ENCODE measurements around the gene UBQLN1. TPM values are rescaled to one million over a fixed set of nuclear protein-coding genes. Genes with fewer than 3 reads are reported as not detected.
A peak's percentile ranks its signal among the peaks of the same experiment; 100 is the strongest.
"Not testable (repeated sequence)": the region's sequence is repeated elsewhere in the genome, so short reads cannot be mapped to it uniquely, and the experiment has no call there.

The UBQLN1 gene
- total and polyA plus RNA-seq, 3 donors from 2014 or later: 86.5 to 147 (median 146) TPM

DNA sequence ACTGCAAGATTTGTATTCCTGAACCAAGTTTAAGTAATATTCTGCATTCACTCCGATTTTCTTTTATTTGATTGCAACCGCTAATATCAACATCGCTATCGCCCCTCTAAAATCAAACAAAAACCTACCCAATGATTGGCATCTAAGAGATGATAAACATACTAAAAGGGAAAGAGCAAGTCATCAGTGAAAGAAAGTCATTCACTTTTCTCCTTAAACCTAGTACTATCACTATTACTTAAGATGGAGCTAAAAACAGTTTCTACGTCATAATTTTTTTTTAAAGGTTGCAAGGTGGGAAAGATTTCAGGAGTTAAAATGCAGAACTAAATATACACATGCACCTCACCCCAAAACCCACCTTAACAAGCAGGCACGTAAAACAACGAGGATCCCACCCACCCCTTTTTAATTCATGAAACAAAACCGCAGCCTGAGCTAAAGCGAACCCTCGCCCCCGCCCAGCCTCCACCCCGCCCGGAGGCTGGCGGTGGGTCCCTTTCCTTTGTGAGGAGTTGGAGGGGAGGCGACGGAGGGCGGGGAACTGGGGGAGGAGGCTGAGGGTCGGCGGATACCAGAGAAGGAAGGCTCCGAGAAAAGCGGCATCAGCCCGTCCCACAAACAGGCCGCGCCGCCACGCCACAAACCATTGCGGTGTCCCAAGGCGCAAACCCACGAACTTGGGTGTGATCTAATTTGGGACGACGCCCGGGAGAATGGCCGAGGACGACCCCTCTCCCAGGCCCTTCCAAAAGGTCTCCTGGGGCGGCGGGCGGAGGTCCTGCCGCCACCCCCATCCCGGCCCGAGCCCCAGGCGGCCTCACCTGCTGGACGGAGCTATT lies 861 bp downstream of the UBQLN1 start:
- H3K4me3 ChIP-seq: peak overlapping the region; percentile 97 to 98
- H3K36me3 ChIP-seq (ENCODE audit: low read depth, missing control alignments): no peaks in the 10 kb centered on the region
- peak overlapping the region; percentile 99 for H3K27ac ChIP-seq
- peaks cover 18% of the 10 kb centered on the region for H3K4me1 ChIP-seq
- DNase-seq: peak; percentile 49
- 0 to 1% methylated on average over 16 to 42 of the region's 42 CpGs for WGBS, 2 donors
- intact Hi-C loops (cut with DNase I; ENCODE audit: low total_unique reads): no loop called here
- no peaks in the 10 kb centered on the region for H3K27me3 ChIP-seq
- TF ChIP-seq, protein P1, sequence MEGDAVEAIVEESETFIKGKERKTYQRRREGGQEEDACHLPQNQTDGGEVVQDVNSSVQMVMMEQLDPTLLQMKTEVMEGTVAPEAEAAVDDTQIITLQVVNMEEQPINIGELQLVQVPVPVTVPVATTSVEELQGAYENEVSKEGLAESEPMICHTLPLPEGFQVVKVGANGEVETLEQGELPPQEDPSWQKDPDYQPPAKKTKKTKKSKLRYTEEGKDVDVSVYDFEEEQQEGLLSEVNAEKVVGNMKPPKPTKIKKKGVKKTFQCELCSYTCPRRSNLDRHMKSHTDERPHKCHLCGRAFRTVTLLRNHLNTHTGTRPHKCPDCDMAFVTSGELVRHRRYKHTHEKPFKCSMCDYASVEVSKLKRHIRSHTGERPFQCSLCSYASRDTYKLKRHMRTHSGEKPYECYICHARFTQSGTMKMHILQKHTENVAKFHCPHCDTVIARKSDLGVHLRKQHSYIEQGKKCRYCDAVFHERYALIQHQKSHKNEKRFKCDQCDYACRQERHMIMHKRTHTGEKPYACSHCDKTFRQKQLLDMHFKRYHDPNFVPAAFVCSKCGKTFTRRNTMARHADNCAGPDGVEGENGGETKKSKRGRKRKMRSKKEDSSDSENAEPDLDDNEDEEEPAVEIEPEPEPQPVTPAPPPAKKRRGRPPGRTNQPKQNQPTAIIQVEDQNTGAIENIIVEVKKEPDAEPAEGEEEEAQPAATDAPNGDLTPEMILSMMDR (IDR thresholded peaks at IDR 0.05): no peak
- no peak for TF ChIP-seq POLR2A (IDR thresholded peaks at IDR 0.05)
- H3K9me3 ChIP-seq: no peaks in the 10 kb centered on the region

DNA sequence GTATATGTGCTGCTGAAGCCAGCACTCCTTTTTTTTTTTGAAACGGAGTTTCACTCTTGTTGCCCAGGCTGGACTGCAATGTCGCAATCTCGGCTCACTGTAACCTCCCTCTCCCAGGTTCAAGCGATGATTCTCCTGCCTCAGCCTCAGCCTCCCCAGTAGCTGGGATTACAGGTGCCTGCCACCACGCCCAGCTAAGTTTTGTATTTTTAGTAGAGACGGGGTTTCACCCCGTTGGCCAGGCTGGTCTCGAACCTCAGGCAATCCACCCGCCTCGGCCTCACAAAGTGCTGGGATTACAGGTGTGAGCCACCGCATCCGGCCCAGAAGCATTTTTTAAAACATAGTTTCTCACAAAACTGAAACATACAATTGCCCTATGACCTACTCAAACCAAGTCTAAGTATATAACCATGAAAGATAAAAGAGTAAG lies 2.5 kb downstream of the UBQLN1 start:
- DNase-seq; intact Hi-C loops (cut with DNase I; ENCODE audit: low total_unique reads); H3K36me3 ChIP-seq (ENCODE audit: low read depth, missing control alignments); H3K9me3 ChIP-seq; H3K27ac ChIP-seq; H3K4me3 ChIP-seq; H3K27me3 ChIP-seq: not testable (repeated sequence)
- H3K4me1 ChIP-seq: peaks cover 18% of the 10 kb centered on the region
- WGBS, 2 donors: 56 to 68% methylated on average over 12 of the region's 12 CpGs

GRCh38 chr9:83701769-83702168 lies 6.0 kb downstream of the UBQLN1 start:
- H3K4me1 ChIP-seq: peaks cover 11% of the 10 kb centered on the region
- H3K36me3 ChIP-seq (ENCODE audit: low read depth, missing control alignments): no peaks in the 10 kb centered on the region
- intact Hi-C loops (cut with DNase I; ENCODE audit: low total_unique reads): no loop called here
- DNase-seq: no peak
- TF ChIP-seq, protein P1 (IDR thresholded peaks at IDR 0.05): no peak
- no peak for TF ChIP-seq POLR2A (IDR thresholded peaks at IDR 0.05)
- WGBS, 2 donors: 40 to 41% methylated on average over 6 of the region's 6 CpGs
- no peak overlapping the region for H3K4me3 ChIP-seq
- H3K27me3 ChIP-seq: no peaks in the 10 kb centered on the region
- no peak overlapping the region for H3K27ac ChIP-seq
- H3K9me3 ChIP-seq: no peaks in the 10 kb centered on the region

GRCh38 chr9:83701286-83701685 lies 6.5 kb downstream of the UBQLN1 start:
- H3K27me3 ChIP-seq: no peaks in the 10 kb centered on the region
- no peak overlapping the region for H3K4me3 ChIP-seq
- peaks cover 11% of the 10 kb centered on the region for H3K4me1 ChIP-seq
- intact Hi-C loops (cut with DNase I; ENCODE audit: low total_unique reads): no loop called here
- TF ChIP-seq, protein P1 (IDR thresholded peaks at IDR 0.05): no peak
- no peak for TF ChIP-seq POLR2A (IDR thresholded peaks at IDR 0.05)
- no peaks in the 10 kb centered on the region for H3K36me3 ChIP-seq (ENCODE audit: low read depth, missing control alignments)
- H3K27ac ChIP-seq: no peak overlapping the region
- no peak for DNase-seq
- 94 to 98% methylated on average over 1 of the region's 1 CpG for WGBS, 2 donors
- H3K9me3 ChIP-seq: no peaks in the 10 kb centered on the region

DNA sequence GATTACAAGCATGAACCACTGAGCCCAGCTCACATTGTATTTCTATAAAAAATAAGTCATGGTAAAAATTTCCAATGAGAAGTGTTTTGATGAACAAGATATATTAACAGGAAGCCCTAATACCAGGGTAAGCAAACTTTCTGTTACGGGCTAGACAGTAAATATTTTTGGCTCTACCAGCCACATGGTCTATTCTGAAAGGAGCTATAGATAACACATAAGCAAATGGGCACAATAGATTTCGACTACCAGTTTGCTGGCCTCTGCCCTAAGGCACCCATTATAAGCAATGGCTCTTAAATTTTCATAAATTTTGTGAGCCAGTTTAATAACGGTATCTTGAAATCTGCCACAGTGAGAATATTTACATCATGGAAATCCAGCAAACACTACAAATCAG lies 8.1 kb downstream of the UBQLN1 start:
- Histone ChIP-seq H3K36me3 (ENCODE audit: low read depth, missing control alignments) (no peaks in the 10 kb centered on the region), H3K4me1 (peaks cover 6% of the 10 kb centered on the region), H3K9me3 (no peaks in the 10 kb centered on the region), H3K27ac (no peak overlapping the region), H3K27me3 (no peaks in the 10 kb centered on the region), H3K4me3 (no peak overlapping the region)
- intact Hi-C loops (cut with DNase I; ENCODE audit: low total_unique reads): no loop called here
- WGBS, 2 donors: 85 to 94% methylated on average over 3 of the region's 3 CpGs
- DNase-seq: no peak
- TF ChIP-seq, protein P1 (IDR thresholded peaks at IDR 0.05): no peak
- TF ChIP-seq POLR2A (IDR thresholded peaks at IDR 0.05): no peak

Data from testis (tissue), 3 donors.